GM21367 (cell line): ENCODE measurements around the gene GRID2.

Experiments used
- ATAC-seq: cut with Tn5 transposase; IDR thresholded peaks from one replicate; pipeline ENCODE4 v1.9.1; 2021; ENCODE audit not compliant: unreplicated experiment

Gene GRID2

GRCh38 chr4:93179044-93179443, 875.3 kb downstream of the GRID2 start:
- no peak for ATAC-seq

- no peak for ATAC-seq
Measured at GRCh38 chr4:93182722-93183121, 879.0 kb downstream of the GRID2 start.

GRCh38 chr4:93183576-93183975, 879.8 kb downstream of the GRID2 start:
- ATAC-seq: no peak

- ATAC-seq: no peak
Measured at GRCh38 chr4:93184053-93184452, 880.3 kb downstream of the GRID2 start.

GRCh38 chr4:93186846-93187245, 883.1 kb downstream of the GRID2 start:
- no peak for ATAC-seq

- ATAC-seq: no peak
Measured at GRCh38 chr4:93187466-93187865, 883.7 kb downstream of the GRID2 start.

GRCh38 chr4:93187892-93188291, 884.1 kb downstream of the GRID2 start:
- ATAC-seq: no peak

- ATAC-seq: no peak
Measured at GRCh38 chr4:93199492-93199891, 895.7 kb downstream of the GRID2 start.

- ATAC-seq: no peak
Measured at GRCh38 chr4:93201471-93202096, 897.8 kb downstream of the GRID2 start.

GRCh38 chr4:93203708-93204107, 899.9 kb downstream of the GRID2 start:
- no peak for ATAC-seq

- ATAC-seq: no peak
Measured at GRCh38 chr4:93212250-93212649, 908.5 kb downstream of the GRID2 start.

GRCh38 chr4:93216646-93217045, 912.9 kb downstream of the GRID2 start:
- no peak for ATAC-seq

GRCh38 chr4:93217431-93217830, 913.7 kb downstream of the GRID2 start:
- no peak for ATAC-seq

- no peak for ATAC-seq
Measured at GRCh38 chr4:93221771-93222170, 918.0 kb downstream of the GRID2 start.

- no peak for ATAC-seq
Measured at GRCh38 chr4:93228021-93228420, 924.3 kb downstream of the GRID2 start.

GRCh38 chr4:93232883-93233282, 929.1 kb downstream of the GRID2 start:
- no peak for ATAC-seq

GRCh38 chr4:93237521-93237920, 933.8 kb downstream of the GRID2 start:
- no peak for ATAC-seq

- ATAC-seq: no peak
Measured at GRCh38 chr4:93243262-93243661, 939.5 kb downstream of the GRID2 start.

- ATAC-seq: no peak
Measured at GRCh38 chr4:93261207-93261606, 957.4 kb downstream of the GRID2 start.

GRCh38 chr4:93263166-93263565, 959.4 kb downstream of the GRID2 start:
- no peak for ATAC-seq

- no peak for ATAC-seq
Measured at GRCh38 chr4:93267747-93268146, 964.0 kb downstream of the GRID2 start.

GRCh38 chr4:93285346-93285745, 981.6 kb downstream of the GRID2 start:
- no peak for ATAC-seq

GRCh38 chr4:93289241-93289640, 985.5 kb downstream of the GRID2 start:
- no peak for ATAC-seq
